GM21526 (cell line): ENCODE measurements around the gene CCL4L2.
"Not testable (repeated sequence)": the region's sequence is repeated elsewhere in the genome, so short reads cannot be mapped to it uniquely, and the experiment has no call there.

Experiments
- ATAC-seq: cut with Tn5 transposase; IDR thresholded peaks from one replicate; pipeline ENCODE4 v1.9.1; 2021; ENCODE audit warnings: moderate library complexity; ENCODE audit not compliant: unreplicated experiment, low FRiP score

CCL4L2 gene

GRCh38 chr17:36219556-36219955 lies 8.7 kb downstream of the CCL4L2 start:
- ATAC-seq = not testable (repeated sequence)

GRCh38 chr17:36220737-36221580 lies 10.1 kb downstream of the CCL4L2 start:
- ATAC-seq = not testable (repeated sequence)

- ATAC-seq = not testable (repeated sequence)
Measured at GRCh38 chr17:36221581-36222100, 10.8 kb downstream of the CCL4L2 start.

GRCh38 chr17:36222967-36223366 lies 12.1 kb downstream of the CCL4L2 start:
- not testable (repeated sequence) for ATAC-seq

GRCh38 chr17:36229644-36230043 lies 18.8 kb downstream of the CCL4L2 start:
- ATAC-seq = not testable (repeated sequence)

GRCh38 chr17:36242046-36242445 lies 31.2 kb downstream of the CCL4L2 start:
- not testable (repeated sequence) for ATAC-seq
